ENCODE measurements around the gene KCNJ6.

The KCNJ6 gene

GRCh38 chr21:37565530-37566223, 350.6 kb downstream of the KCNJ6 start:
- no peak for DNase-seq (ENCODE audit: low read depth)

GRCh38 chr21:37564924-37565529, 351.2 kb downstream of the KCNJ6 start:
- no peak for DNase-seq (ENCODE audit: low read depth)

- peak; percentile 85 for DNase-seq (ENCODE audit: low read depth)
Measured at GRCh38 chr21:37564341-37564923, 351.8 kb downstream of the KCNJ6 start.

- DNase-seq (ENCODE audit: low read depth): peak; percentile 90
Measured at GRCh38 chr21:37563641-37564340, 352.5 kb downstream of the KCNJ6 start.

- DNase-seq (ENCODE audit: low read depth): no peak
Measured at GRCh38 chr21:37562920-37563640, 353.2 kb downstream of the KCNJ6 start.

- DNase-seq (ENCODE audit: low read depth): no peak
Measured at GRCh38 chr21:37561941-37562919, 354.0 kb downstream of the KCNJ6 start.

- no peak for DNase-seq (ENCODE audit: low read depth)
Measured at GRCh38 chr21:37561506-37561905, 354.8 kb downstream of the KCNJ6 start.

GRCh38 chr21:37560385-37560784, 355.9 kb downstream of the KCNJ6 start:
- no peak for DNase-seq (ENCODE audit: low read depth)

- no peak for DNase-seq (ENCODE audit: low read depth)
Measured at GRCh38 chr21:37558676-37559211, 357.5 kb downstream of the KCNJ6 start.

Measured in T follicular helper cell (primary cell).